COLO668 (cell line): Measurements from ENCODE around the gene KCNK18.

ENCODE experiments used
- DNase-seq: peaks from one replicate; lab custom pipeline; 2025; ENCODE audit not compliant: unreplicated experiment; lab: John Stamatoyannopoulos, UW

The KCNK18 gene

GRCh38 chr10:117197189-117197588, at the start of gene KCNK18:
TSS of gene KCNK18 (plus strand) at chr10:117197489. CDS start at chr10:117197489, 0 bp downstream.
- DNase-seq: no peak

- no peak for DNase-seq
Observed at GRCh38 chr10:117148284-117148683, 49.0 kb upstream of the KCNK18 start.

GRCh38 chr10:117152668-117153067, 44.6 kb upstream of the KCNK18 start:
- no peak for DNase-seq

- DNase-seq: no peak
Observed at GRCh38 chr10:117158297-117158696, 39.0 kb upstream of the KCNK18 start.

GRCh38 chr10:117159390-117159789, 37.9 kb upstream of the KCNK18 start:
- DNase-seq: no peak

- DNase-seq: no peak
Observed at GRCh38 chr10:117160567-117160966, 36.7 kb upstream of the KCNK18 start.

GRCh38 chr10:117161386-117162033, 35.8 kb upstream of the KCNK18 start:
- DNase-seq: no peak

GRCh38 chr10:117162093-117163060, 34.9 kb upstream of the KCNK18 start:
- DNase-seq: no peak

GRCh38 chr10:117163061-117163953, 34.0 kb upstream of the KCNK18 start:
- DNase-seq: no peak

GRCh38 chr10:117163954-117164548, 33.2 kb upstream of the KCNK18 start:
- DNase-seq: no peak

- DNase-seq: no peak
Observed at GRCh38 chr10:117164592-117165537, 32.4 kb upstream of the KCNK18 start.

- peak; percentile 14 for DNase-seq
Observed at GRCh38 chr10:117165538-117166417, 31.5 kb upstream of the KCNK18 start.

- peak; percentile 16 for DNase-seq
Observed at GRCh38 chr10:117166418-117167345, 30.6 kb upstream of the KCNK18 start.

- DNase-seq: no peak
Observed at GRCh38 chr10:117167346-117167788, 29.9 kb upstream of the KCNK18 start.

- peak; percentile 23 for DNase-seq
Observed at GRCh38 chr10:117167789-117168674, 29.3 kb upstream of the KCNK18 start.

GRCh38 chr10:117168729-117169128, 28.6 kb upstream of the KCNK18 start:
- DNase-seq: no peak
